ENCODE measurements around the gene ZNF516.

The ZNF516 gene

GRCh38 chr18:76432970-76433767 is 61.9 kb downstream of the ZNF516 start:
- in situ Hi-C loops (cut with HindIII; ENCODE audit: low pct_ligation_motif_present, low sequenced_read_pairs): no loop called here
- Histone ChIP-seq H3K36me3 (replicated peaks) (no peaks in the 10 kb centered on the region), H3K27ac (no peak overlapping the region), H3K27me3 (replicated peaks) (no peaks in the 10 kb centered on the region), H3K4me3 (ENCODE audit: low read depth, low read length) (no peak overlapping the region)
- TF ChIP-seq CTCF (IDR thresholded peaks at IDR 0.05; ENCODE audit: low read depth, low read length, missing control alignments): no peak
- DNase-seq: no peak

- no peak overlapping the region for H3K27ac ChIP-seq
- no peaks in the 10 kb centered on the region for H3K36me3 ChIP-seq (replicated peaks)
- DNase-seq: no peak
- no peak overlapping the region for H3K4me3 ChIP-seq (ENCODE audit: low read depth, low read length)
- in situ Hi-C loops (cut with HindIII; ENCODE audit: low pct_ligation_motif_present, low sequenced_read_pairs): no loop called here
- H3K27me3 ChIP-seq (replicated peaks): no peaks in the 10 kb centered on the region
- no peak for TF ChIP-seq CTCF (IDR thresholded peaks at IDR 0.05; ENCODE audit: low read depth, low read length, missing control alignments)
Measured at GRCh38 chr18:76432274-76432755, 62.7 kb downstream of the ZNF516 start.

- no peak for TF ChIP-seq CTCF (IDR thresholded peaks at IDR 0.05; ENCODE audit: low read depth, low read length, missing control alignments)
- H3K27ac ChIP-seq: no peak overlapping the region
- in situ Hi-C loops (cut with HindIII; ENCODE audit: low pct_ligation_motif_present, low sequenced_read_pairs): no loop called here
- no peaks in the 10 kb centered on the region for H3K27me3 ChIP-seq (replicated peaks)
- H3K4me3 ChIP-seq (ENCODE audit: low read depth, low read length): no peak overlapping the region
- no peaks in the 10 kb centered on the region for H3K36me3 ChIP-seq (replicated peaks)
- DNase-seq: no peak
Measured at GRCh38 chr18:76431437-76432273, 63.4 kb downstream of the ZNF516 start.

- H3K36me3 ChIP-seq (replicated peaks): no peaks in the 10 kb centered on the region
- TF ChIP-seq CTCF (IDR thresholded peaks at IDR 0.05; ENCODE audit: low read depth, low read length, missing control alignments): no peak
- no peak overlapping the region for H3K4me3 ChIP-seq (ENCODE audit: low read depth, low read length)
- no peaks in the 10 kb centered on the region for H3K27me3 ChIP-seq (replicated peaks)
- H3K27ac ChIP-seq: no peak overlapping the region
- in situ Hi-C loops (cut with HindIII; ENCODE audit: low pct_ligation_motif_present, low sequenced_read_pairs): no loop called here
- DNase-seq: no peak
Measured at GRCh38 chr18:76430636-76431035, 64.4 kb downstream of the ZNF516 start.

GRCh38 chr18:76429262-76430126 is 65.5 kb downstream of the ZNF516 start:
- Histone ChIP-seq H3K36me3 (replicated peaks) (no peaks in the 10 kb centered on the region), H3K4me3 (ENCODE audit: low read depth, low read length) (no peak overlapping the region), H3K27ac (no peak overlapping the region), H3K27me3 (replicated peaks) (no peaks in the 10 kb centered on the region)
- no peak for TF ChIP-seq CTCF (IDR thresholded peaks at IDR 0.05; ENCODE audit: low read depth, low read length, missing control alignments)
- DNase-seq: no peak
- in situ Hi-C loops (cut with HindIII; ENCODE audit: low pct_ligation_motif_present, low sequenced_read_pairs): no loop called here
